ENCODE results near the gene CAV3. TPM values are rescaled to one million over a fixed set of nuclear protein-coding genes. Genes with fewer than 3 reads are reported as not detected.

CAV3 gene
- total RNA-seq, 1 donor from 2014 or later: not detected

Other genes starting within 250 kb of the CAV3 start
- 13.0 TPM for gene LMCD1, start 232.0 kb upstream of the CAV3 start, total RNA-seq
- 0.36 TPM for gene SSUH2, start 89.0 kb upstream of the CAV3 start, total RNA-seq
- 0.16 TPM for gene OXTR, start 35.8 kb downstream of the CAV3 start, total RNA-seq
- gene RAD18, start 229.7 kb downstream of the CAV3 start, total RNA-seq: 9.4 TPM